Smooth muscle cell of the brain vasculature (primary cell): ENCODE measurements around the gene SHROOM4.

Experiments used
- DNase-seq: peaks from one replicate; pipeline ENCODE4 v3.0.0-alpha.2; 2012; ENCODE audit warnings: low read depth, low spot score

Gene SHROOM4

DNA sequence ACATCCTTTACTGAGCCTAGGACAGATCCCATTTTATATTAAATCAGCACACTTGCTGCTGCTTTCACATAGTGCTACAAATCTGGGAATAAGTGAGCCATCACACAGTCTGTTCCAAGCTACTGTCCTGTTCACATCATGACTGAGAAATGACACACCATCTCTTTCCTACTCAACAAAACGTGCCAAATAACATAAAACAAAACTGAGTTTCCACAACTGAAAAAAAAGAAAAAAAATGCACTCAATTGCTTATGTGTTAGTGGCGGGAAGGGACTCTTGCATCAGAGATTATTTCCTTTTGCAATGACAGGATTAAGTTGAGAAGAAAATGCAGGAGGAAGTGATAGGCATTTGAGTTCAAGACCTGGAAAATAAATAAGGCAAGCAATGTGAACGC lies 109.0 kb downstream of the SHROOM4 start:
- DNase-seq, result no peak

DNA sequence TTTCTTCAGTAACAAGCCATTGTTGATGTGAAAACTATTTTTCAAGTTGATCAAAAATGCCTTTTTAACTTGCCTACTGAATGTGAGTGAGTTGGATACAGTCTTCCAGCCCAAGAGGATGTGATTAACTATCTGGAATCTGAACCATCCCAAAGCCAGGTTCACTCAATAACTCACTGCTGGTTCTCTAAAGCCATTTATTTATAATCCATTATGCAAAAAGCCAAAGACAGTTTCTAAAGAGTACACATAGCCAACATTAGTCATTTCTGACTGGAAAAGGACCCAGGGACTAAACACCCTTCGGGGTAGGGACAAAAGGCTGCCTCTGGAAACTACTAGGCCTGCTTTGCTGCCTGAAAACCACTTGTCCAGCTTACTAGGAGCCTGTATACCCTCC lies 109.6 kb downstream of the SHROOM4 start:
- no peak for DNase-seq

DNA sequence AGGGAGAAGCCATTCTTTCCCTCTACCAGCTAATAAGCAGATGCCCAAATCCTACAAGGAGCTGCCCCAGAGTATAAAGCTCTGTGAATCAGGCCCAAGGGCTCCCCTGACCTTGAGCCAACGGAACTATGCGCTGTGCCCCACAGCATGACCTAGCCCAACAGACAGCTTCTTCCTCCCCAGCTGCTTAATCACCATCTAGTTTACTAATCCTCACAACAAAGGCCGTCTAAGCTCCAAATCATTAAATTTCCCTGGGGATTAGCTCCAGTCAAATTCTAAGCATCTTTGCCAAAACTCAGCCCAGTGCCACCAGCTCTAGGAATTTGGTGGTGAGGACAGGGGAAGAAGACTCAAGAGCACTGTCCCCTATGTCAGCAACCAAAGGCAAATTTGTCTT lies 113.1 kb downstream of the SHROOM4 start:
- no peak for DNase-seq

DNA sequence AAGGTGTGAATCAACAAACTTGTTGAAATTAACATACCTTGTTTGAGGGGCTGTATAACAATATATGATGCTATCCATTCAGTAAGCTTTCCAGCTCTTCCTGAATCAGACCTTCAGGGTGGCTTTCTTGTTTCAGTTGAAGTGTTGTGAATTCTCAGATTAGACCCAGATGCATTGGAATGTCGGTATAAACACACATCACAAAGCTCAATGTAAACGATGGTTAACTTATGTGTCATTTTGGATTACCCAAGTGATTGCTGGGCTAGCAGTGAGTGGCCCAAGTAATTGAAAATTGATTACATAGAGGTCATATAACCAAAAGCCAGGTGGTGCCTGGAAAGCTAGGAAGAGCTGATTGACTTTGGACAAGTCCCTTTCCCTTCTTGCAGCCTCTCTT lies 115.0 kb downstream of the SHROOM4 start:
- DNase-seq, result no peak

DNA sequence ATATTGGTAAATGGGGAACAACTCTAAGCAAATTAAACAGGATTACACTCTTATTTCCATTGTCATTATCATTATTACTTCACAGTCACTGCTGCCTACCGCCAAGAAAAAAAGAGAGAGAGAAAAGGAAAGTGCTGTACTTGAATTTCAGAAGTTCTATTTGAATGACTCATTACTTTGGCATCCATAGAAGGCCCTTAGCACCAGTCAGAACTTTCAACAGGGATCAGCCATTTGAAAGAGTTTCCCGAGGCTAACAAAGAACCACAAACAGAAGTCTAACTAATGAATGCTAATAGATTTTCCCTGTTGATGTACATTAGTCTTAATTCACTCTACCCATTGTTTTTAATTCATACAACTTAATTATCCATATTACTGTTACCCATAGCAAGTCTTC lies 116.3 kb downstream of the SHROOM4 start:
- no peak for DNase-seq

DNA sequence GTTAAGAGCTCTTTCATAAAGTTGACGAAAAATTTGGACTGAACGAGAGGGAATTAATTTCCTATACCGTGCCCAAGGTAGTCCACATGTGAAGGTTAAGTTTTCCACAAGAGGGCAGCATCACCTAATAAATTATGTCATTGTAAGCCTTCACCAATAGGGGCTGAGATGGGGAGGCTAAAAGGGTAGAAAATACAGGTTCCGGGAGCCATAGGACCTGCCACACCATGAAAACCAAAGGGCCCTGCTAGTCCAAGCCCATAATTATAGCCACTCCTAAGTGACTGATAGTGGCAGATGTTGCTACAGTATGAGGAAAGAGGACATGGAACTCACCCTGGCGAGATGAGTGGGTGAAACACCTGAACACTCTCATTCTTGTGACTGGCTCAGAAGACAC lies 122.2 kb downstream of the SHROOM4 start:
- no peak for DNase-seq

DNA sequence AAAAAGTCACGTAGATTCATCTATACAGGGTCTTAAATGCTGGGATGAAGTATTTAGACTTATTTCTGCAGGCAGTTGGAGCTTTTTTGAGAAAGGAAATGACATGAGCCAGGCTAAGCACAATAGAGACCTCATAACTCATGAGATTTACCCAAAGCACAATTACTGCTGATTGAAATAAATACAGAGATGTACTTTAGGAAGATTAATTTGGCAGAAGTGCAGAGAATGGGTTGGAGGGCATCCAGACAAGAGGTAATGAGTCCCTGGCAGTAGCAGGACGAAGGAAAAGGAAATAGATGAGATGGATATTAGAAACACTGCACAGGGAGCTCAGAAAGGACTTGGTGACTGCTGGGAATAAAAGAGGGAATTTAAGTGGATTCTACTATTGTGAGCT lies 129.1 kb downstream of the SHROOM4 start:
- DNase-seq, result no peak

DNA sequence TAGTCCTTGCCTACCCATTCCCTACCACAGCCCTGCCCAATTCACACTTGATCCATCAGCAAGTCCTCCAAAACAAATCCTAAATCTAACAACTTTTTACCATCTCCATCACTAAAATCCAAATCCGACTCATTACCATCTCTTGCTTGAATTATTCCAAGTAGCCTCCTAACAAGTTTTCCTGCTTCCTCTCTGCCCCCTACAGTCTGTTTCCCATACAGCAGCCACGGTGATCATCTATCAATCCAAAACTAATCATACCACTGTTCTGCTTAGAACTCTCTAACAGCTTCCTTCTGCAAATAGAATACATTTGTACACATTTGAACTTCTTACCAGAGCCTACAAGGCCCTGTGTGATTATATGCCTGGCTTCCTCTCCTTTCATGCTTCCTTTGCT lies 133.0 kb downstream of the SHROOM4 start:
- no peak for DNase-seq

DNA sequence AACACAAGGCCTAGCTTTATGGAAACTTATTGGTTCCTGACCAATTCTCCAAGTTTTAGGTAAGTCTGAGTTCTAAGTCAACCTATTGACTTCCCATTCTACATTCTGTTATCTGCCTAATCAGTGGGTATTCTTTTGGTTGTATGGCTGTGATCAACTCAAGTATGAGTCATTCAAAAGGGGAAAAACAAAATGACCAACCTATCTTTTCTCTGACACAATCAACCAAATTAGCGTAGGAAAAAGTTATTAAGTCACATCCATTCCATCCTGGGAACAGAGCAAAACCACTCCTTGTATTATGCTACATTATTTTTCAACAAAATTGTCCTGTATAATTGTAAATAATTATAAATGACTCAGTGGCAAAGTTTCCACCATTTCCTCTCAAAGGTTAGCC lies 136.2 kb downstream of the SHROOM4 start:
- no peak for DNase-seq

DNA sequence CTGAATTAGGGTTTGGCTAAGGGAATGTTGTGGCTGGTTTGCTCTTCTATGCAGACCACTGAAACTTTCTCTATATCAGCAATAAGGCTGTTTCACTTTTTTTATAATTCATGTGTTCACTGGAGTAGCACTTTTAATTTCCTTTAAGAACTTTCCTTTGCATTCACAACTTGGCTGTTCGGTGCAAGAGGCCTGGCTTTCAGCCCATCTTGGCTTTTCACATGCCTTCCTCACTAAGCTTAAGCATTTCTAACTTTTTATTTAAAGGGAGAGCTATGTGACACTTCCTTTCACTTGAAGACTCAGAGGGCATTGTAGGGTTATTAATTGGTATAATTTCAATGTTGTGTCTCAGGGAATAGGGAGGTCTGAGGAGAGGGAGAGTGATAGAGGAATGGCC lies 142.3 kb downstream of the SHROOM4 start:
- no peak for DNase-seq

DNA sequence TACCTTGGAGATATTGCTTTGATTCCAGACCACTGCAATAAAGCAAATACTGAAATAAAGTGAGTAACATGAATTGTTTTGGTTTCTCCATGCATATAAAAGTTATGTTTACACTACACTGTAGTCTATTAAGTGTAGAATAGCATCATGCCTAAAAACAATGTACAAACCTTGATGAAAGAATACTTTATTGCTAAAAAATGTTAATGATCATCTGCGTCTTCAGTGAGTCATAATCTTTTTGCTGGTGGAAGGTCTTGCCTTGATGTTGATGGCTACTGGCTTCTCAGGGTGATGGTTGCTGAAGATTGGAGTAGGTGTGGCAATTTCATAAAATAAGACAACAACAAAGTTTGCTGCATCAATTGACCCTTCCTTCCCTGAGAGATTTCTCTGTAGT lies 145.1 kb downstream of the SHROOM4 start:
- DNase-seq, result no peak

DNA sequence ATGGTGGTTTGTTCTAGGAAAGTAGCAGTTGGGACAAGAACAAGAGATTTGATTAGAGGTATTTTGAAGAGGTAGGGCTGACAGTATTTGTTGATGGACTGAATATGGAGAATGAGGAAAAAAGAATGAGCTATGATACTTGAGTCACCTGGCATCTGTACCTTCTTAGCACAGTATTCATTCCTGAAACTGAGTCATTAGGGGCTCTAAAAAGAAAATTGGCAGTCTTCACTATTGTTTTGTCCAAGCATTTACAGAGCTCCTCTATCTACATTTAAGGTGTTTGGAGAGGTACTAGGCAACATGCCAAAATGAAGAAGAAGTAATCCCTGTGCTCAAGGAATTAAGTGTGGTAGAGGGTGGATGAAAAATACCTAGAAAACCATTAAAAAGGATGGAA lies 165.8 kb downstream of the SHROOM4 start:
- no peak for DNase-seq

DNA sequence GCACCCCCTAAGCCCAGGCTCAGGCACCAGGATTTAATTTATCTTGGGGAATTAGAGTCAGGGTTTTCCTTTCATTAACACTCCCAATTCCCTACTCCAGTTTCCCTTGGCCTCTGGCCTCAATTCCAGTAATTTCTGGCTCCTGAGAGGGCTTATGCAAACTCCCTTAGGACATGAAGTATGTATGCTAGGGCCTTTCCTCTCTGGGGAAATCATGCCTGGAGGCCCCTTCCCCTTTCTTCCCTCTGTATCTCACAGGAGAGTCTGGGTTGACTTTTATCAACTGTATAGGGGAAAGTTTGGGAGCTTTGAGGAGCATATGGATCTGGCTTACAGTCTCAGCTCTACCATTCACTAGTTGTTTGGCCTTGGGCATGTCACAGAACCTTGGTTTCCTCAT lies 169.5 kb downstream of the SHROOM4 start:
- no peak for DNase-seq

DNA sequence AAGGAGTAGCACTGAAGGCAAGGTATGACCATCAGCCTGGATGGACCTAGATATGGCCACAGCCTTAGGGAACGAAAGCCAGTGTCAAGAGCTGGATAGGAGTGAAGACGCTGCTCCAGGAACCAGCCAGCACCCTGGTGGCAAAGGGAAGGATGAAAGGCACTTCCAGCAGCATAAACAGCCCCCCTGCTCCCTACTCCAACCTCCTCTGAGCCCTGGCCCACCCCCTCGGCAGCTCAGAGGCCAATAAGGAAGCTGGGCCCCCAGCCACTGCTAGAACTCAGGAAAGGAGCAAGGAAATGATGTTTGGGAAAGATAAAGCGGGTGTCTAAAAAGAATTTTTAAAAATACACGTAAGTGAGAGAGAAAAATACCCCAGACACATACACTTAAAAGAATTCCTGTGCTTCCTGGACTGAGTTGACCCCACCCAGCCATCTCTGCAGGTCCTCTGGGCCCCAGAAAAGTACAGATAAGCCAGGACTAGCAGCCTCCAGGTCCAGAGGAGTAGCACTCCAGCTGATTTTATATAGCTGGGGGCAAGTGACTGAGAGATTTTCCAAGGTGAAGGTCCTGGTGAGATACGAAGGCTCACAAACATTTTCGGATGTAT lies 170.4 kb downstream of the SHROOM4 start:
- no peak for DNase-seq

DNA sequence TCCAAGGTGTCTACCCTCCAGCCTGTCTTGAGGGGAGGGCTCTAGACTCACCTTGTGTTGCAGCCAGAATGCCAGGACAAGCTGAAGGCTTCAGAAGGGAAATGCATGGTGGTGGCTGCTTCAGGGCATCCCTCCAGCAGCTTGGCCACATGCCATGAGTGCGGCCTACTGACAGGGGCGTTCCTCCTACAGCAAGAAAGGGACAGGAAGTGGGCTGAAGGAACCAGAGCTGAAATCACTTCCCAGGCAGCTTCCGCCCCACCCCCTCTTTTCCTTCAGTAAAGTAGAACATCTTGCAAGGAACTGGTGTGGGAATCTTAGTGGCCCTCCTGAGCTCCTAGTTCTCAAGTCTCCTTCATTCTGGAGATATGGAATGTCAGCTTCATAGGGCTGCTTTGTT lies 175.9 kb downstream of the SHROOM4 start:
- DNase-seq, result no peak

DNA sequence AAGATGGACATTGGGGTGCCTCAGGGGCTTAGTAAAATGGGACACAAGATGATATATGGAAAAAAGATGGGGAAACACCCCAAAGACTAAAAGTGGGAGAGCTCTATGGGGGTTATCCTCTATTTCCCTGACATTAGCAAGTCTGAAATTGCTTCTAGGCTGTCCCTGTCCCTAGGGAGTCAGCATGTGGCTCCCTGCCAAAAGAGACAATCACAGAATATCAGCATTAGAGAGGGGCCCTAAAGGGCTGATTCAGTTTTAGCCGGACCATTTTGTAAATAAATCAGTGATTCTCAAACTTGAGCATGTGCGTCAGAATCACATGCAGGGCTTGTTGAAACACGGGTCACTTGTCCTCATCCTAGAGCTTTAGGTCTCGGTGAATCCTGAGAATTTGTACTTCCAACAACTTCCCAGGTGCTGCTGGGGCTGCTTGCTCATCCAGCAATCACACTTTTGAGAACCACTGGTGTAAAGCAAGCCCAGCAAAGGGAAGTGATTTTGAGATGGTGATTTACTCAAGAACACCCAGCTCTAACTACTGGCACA lies 178.1 kb downstream of the SHROOM4 start:
- DNase-seq, result no peak

DNA sequence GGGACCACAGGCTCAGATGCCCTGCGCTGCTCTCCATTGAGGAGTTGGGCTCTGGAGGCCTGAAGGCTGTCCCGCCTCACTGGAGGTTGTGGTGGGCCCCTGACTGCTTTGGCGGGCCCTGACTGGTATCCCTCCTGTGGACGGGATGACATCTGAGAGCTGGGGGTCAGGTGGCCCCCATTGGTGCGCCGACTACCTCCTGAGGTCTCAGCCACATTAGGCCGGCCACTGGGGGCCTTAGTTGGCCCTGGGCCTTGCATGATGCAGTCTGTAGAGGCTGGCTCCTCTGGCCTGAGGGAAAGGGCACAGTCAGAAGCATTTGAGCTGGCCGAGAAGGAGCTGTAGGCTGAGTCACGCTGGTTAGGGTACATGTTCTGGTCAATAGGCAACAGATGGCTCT lies 178.8 kb downstream of the SHROOM4 start:
- DNase-seq, result no peak

DNA sequence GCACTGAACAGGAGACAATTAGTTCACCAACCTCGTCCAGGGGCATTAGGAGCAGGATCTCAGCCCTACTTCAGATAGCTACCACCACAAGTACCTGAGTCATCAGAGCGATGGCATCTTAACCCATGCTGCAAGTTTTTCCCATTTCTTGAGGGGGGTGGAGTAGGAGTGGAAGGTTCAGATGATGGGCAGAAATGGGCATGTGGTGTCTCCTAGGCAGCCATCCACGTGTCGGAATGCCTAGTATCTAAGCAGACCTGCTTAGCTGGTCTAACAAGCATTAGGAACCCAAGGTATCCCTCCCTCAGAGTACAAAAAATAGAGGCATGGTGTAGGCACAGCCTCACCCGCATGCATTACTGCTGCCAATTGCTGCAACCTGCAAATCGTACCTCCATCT lies 184.2 kb downstream of the SHROOM4 start:
- DNase-seq, result no peak

DNA sequence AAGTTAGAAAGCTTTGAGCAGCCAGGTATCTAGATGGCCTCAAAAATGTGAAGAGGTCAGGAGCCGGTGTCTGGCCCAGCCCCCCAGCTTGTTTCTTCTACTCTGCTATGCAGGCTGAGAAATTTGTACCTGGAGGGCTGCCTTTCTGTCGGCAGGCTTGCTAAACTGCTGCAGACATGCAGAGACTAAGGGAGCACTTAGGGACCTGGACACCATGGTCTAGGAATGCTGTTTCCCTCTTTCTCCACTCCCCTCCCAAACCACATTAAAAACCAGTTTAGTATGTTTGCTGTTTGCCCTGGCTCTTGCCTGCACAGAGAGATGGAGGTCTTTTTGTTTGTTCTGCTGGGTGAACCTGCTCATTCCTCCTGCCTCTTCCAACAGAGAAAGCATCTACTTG lies 186.3 kb downstream of the SHROOM4 start:
- DNase-seq, result no peak

DNA sequence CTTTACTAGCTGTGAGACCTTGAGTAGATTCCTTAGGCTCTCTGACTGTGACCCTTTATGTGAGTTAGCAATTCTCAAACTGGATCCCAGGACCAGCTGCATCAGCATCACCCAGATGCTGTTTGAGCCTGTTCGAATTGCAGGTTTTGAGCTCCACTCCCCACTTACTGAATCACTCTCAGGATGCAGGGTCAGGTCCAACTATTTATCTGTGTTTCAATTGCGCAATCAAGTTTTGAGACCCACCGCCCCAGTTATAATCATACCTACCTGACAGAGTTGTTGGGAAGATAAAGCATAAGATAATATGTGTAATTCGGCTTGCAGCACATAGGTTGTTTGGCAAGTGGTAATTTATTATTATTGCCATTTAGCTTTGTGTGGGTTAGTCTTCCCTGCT lies 187.6 kb downstream of the SHROOM4 start:
- no peak for DNase-seq

DNA sequence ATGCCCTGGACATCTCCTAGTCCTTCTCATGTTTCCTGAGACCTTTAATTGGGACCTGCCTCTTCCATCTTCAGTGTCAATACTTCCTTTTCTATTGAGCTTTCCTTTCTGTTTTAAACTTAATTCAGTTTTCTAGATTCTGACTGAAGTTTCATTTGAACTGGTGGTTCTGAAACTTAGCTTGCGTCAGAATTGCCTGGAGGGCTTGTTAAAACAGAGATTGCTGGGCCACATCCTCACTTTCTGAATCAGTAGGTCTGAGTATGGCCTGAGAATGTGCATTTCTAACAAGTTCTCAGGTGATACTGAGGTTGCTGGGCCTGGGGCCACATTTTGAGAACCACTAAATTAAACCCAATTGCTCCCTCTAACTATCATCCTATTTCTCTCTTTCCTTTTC lies 191.2 kb downstream of the SHROOM4 start:
- DNase-seq, result no peak

DNA sequence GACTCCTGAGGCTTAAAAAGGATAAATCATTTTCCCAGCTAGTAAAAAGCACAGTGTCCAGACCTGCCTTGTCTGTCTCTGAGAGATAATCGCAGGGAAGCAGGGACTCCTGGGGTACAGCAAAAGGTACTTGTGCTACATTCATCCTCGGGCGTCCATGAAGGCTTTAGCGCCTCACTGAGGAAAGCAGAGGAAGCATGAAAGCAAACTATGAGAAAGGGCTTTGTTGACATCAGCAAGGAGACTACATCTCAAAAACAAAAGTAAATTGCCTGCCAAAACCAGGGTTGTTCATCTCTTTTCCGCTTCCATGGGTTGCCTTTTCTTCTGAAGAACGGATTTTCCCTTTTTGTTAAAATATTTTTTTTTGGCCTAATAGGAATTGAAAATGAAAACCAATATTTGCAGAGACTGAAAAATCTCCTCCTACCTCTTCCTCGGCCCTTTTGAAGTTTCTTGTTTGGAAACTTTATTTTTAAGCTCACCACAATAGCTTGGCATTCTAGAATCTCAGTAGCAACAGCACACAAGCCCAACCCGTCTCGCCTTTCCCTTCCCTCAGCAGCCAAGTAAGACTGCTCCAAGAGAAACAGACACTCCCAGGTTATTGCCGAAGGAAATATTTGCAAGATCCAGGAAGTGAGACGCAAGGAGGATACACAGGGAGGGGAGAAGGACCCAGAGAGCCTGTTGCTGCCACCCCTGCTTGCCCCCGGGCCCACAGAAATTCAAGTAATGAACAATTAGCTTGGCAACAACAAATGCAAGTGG lies 195.0 kb downstream of the SHROOM4 start:
- DNase-seq, result no peak

DNA sequence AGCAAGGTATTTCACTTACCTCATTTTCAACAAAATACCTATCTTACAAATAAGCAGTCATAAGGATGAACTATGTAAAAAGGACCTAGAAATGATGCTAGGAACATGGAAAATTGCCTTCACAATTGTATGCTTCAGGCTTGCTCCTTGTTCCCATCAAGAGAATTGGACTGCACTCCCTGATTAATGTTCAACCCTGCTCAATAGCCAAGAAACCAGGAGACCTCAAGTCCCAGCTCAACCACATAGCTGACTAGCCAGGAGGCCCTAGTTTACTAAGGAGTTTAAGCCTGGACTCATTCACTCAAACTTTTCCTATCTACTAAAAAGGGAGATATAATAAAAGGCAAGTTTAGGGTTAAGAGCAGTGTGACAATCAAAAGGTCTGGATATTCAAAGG lies 196.8 kb downstream of the SHROOM4 start:
- no peak for DNase-seq
